ENCODE data around the gene RLIM.
A peak's percentile ranks its signal among the peaks of the same experiment; 100 is the strongest.

RLIM gene

GRCh38 chrX:74546984-74547383 lies 67.4 kb downstream of the RLIM start:
- no CpG with 5 or more reads among the region's 1 CpG for WGBS (ENCODE audit: extremely low coverage, insufficient coverage, insufficient read length)
- Histone ChIP-seq H4K8ac (ENCODE audit: low read depth, low read length) (no peak overlapping the region), H3K9ac (ENCODE audit: low read length) (no peak overlapping the region)

GRCh38 chrX:74545880-74546523 lies 68.4 kb downstream of the RLIM start:
- Histone ChIP-seq H3K14ac (ENCODE audit: low read length) (no peak overlapping the region), H3K4ac (ENCODE audit: low read depth, low read length) (no peak overlapping the region), H3K4me3 (ENCODE audit: low read depth, low read length) (no peak overlapping the region), H3K36me3 (ENCODE audit: control insufficient read depth in 1 of 2, insufficient read depth in 2 of 2, low read length in 2 of 2) (no peaks in the 10 kb centered on the region), H4K91ac (ENCODE audit: low read depth, low read length) (no peak overlapping the region), H2AFZ (ENCODE audit: insufficient read depth, low read length, poor library complexity) (no peak overlapping the region), H4K8ac (ENCODE audit: low read depth, low read length) (no peak overlapping the region), H2BK12ac (ENCODE audit: low read length) (no peak overlapping the region), H3K79me2 (ENCODE audit: control insufficient read depth, insufficient read depth, low read length, poor library complexity) (no peaks in the 10 kb centered on the region), H2AK5ac (ENCODE audit: low read length) (no peak overlapping the region), H3K79me1 (ENCODE audit: low read length) (no peaks in the 10 kb centered on the region), H3K4me2 (ENCODE audit: low read length) (no peak overlapping the region), H4K12ac (ENCODE audit: low read depth, low read length) (no peak overlapping the region), H3K4me1 (ENCODE audit: control insufficient read depth in 1 of 2, insufficient read depth in 2 of 2, low read length in 2 of 2) (no peaks in the 10 kb centered on the region), H3K18ac (ENCODE audit: low read length) (no peak overlapping the region), H3K27me3 (ENCODE audit: insufficient read depth, low read length) (no peaks in the 10 kb centered on the region), H3K9me3 (ENCODE audit: insufficient read depth, low read depth, low read length) (no peaks in the 10 kb centered on the region), H2BK120ac (ENCODE audit: insufficient read depth, low read length, poor library complexity) (no peak overlapping the region), H3K27ac (ENCODE audit: low read depth, low read length) (no peak overlapping the region), H3K23ac (ENCODE audit: low read length) (no peak overlapping the region), H2BK5ac (ENCODE audit: low read depth, low read length, poor library complexity) (no peak overlapping the region), H3K9ac (ENCODE audit: low read length) (no peak overlapping the region)
- no CpG with 5 or more reads among the region's 1 CpG for WGBS (ENCODE audit: extremely low coverage, insufficient coverage, insufficient read length)
- no peak for DNase-seq

More at GRCh38 chrX:74546984-74547383, 67.4 kb downstream of the RLIM start:
- Histone ChIP-seq H3K4ac (ENCODE audit: low read depth, low read length) (no peak overlapping the region), H3K79me1 (ENCODE audit: low read length) (no peaks in the 10 kb centered on the region), H3K27me3 (ENCODE audit: insufficient read depth, low read length) (no peaks in the 10 kb centered on the region), H2AK5ac (ENCODE audit: low read length) (no peak overlapping the region), H3K27ac (ENCODE audit: low read depth, low read length) (no peak overlapping the region), H3K4me2 (ENCODE audit: low read length) (no peak overlapping the region), H3K23ac (ENCODE audit: low read length) (no peak overlapping the region), H3K9me3 (ENCODE audit: insufficient read depth, low read depth, low read length) (no peaks in the 10 kb centered on the region), H3K36me3 (ENCODE audit: control insufficient read depth in 1 of 2, insufficient read depth in 2 of 2, low read length in 2 of 2) (no peaks in the 10 kb centered on the region), H2BK5ac (ENCODE audit: low read depth, low read length, poor library complexity) (no peak overlapping the region), H3K79me2 (ENCODE audit: control insufficient read depth, insufficient read depth, low read length, poor library complexity) (no peaks in the 10 kb centered on the region), H4K91ac (ENCODE audit: low read depth, low read length) (no peak overlapping the region), H3K4me1 (ENCODE audit: control insufficient read depth in 1 of 2, insufficient read depth in 2 of 2, low read length in 2 of 2) (no peaks in the 10 kb centered on the region), H2BK120ac (ENCODE audit: insufficient read depth, low read length, poor library complexity) (no peak overlapping the region), H4K12ac (ENCODE audit: low read depth, low read length) (no peak overlapping the region), H3K14ac (ENCODE audit: low read length) (no peak overlapping the region), H3K18ac (ENCODE audit: low read length) (no peak overlapping the region), H3K4me3 (ENCODE audit: low read depth, low read length) (no peak overlapping the region), H2AFZ (ENCODE audit: insufficient read depth, low read length, poor library complexity) (no peak overlapping the region), H2BK12ac (ENCODE audit: low read length) (no peak overlapping the region)
- DNase-seq: no peak

GRCh38 chrX:74540635-74541249 lies 73.7 kb downstream of the RLIM start:
- Histone ChIP-seq H3K18ac (ENCODE audit: low read length) (no peak overlapping the region), H4K91ac (ENCODE audit: low read depth, low read length) (no peak overlapping the region), H3K4me3 (ENCODE audit: low read depth, low read length) (no peak overlapping the region), H4K12ac (ENCODE audit: low read depth, low read length) (no peak overlapping the region), H2AFZ (ENCODE audit: insufficient read depth, low read length, poor library complexity) (no peak overlapping the region), H2BK12ac (ENCODE audit: low read length) (no peak overlapping the region), H3K9ac (ENCODE audit: low read length) (no peak overlapping the region), H3K79me1 (ENCODE audit: low read length) (no peaks in the 10 kb centered on the region), H2BK5ac (ENCODE audit: low read depth, low read length, poor library complexity) (no peak overlapping the region), H3K9me3 (ENCODE audit: insufficient read depth, low read depth, low read length) (no peaks in the 10 kb centered on the region), H3K79me2 (ENCODE audit: control insufficient read depth, insufficient read depth, low read length, poor library complexity) (no peaks in the 10 kb centered on the region), H3K23ac (ENCODE audit: low read length) (no peak overlapping the region), H4K8ac (ENCODE audit: low read depth, low read length) (no peak overlapping the region), H2AK5ac (ENCODE audit: low read length) (no peak overlapping the region), H3K4me1 (ENCODE audit: control insufficient read depth in 1 of 2, insufficient read depth in 2 of 2, low read length in 2 of 2) (peaks cover 4 to 5% of the 10 kb centered on the region in 2 experiments), H3K4ac (ENCODE audit: low read depth, low read length) (no peak overlapping the region), H3K27me3 (ENCODE audit: insufficient read depth, low read length) (no peaks in the 10 kb centered on the region), H3K36me3 (ENCODE audit: control insufficient read depth in 1 of 2, insufficient read depth in 2 of 2, low read length in 2 of 2) (no peaks in the 10 kb centered on the region), H3K27ac (ENCODE audit: low read depth, low read length) (no peak overlapping the region), H2BK120ac (ENCODE audit: insufficient read depth, low read length, poor library complexity) (no peak overlapping the region), H3K14ac (ENCODE audit: low read length) (no peak overlapping the region), H3K4me2 (ENCODE audit: low read length) (no peak overlapping the region)
- no peak for DNase-seq
- WGBS (ENCODE audit: extremely low coverage, insufficient coverage, insufficient read length): no CpG with 5 or more reads among the region's 2 CpGs

- peak overlapping the region; percentile 65 for H3K4me3 ChIP-seq (ENCODE audit: low read depth, low read length)
- peak overlapping the region; percentile 70 for H4K12ac ChIP-seq (ENCODE audit: low read depth, low read length)
- H3K4ac ChIP-seq (ENCODE audit: low read depth, low read length): peak overlapping the region; percentile 62
- H4K91ac ChIP-seq (ENCODE audit: low read depth, low read length): peak overlapping the region; percentile 37
- no peak overlapping the region for H3K18ac ChIP-seq (ENCODE audit: low read length)
- no peak overlapping the region for H2BK5ac ChIP-seq (ENCODE audit: low read depth, low read length, poor library complexity)
- H3K4me1 ChIP-seq (ENCODE audit: control insufficient read depth in 1 of 2, insufficient read depth in 2 of 2, low read length in 2 of 2): peaks cover 4 to 5% of the 10 kb centered on the region in 2 experiments
- no peak overlapping the region for H3K23ac ChIP-seq (ENCODE audit: low read length)
- H4K8ac ChIP-seq (ENCODE audit: low read depth, low read length): peak overlapping the region; percentile 47
- DNase-seq: no peak
- H3K79me1 ChIP-seq (ENCODE audit: low read length): no peaks in the 10 kb centered on the region
- no peak overlapping the region for H2BK12ac ChIP-seq (ENCODE audit: low read length)
- peak overlapping the region; percentile 54 for H3K27ac ChIP-seq (ENCODE audit: low read depth, low read length)
- peak overlapping the region; percentile 58 for H3K9ac ChIP-seq (ENCODE audit: low read length)
- no peaks in the 10 kb centered on the region for H3K79me2 ChIP-seq (ENCODE audit: control insufficient read depth, insufficient read depth, low read length, poor library complexity)
- H2BK120ac ChIP-seq (ENCODE audit: insufficient read depth, low read length, poor library complexity): peak overlapping the region; percentile 51
- H2AK5ac ChIP-seq (ENCODE audit: low read length): no peak overlapping the region
- no CpG with 5 or more reads among the region's 26 CpGs for WGBS (ENCODE audit: extremely low coverage, insufficient coverage, insufficient read length)
- peak overlapping the region; percentile 10 for H3K14ac ChIP-seq (ENCODE audit: low read length)
- H3K36me3 ChIP-seq (ENCODE audit: control insufficient read depth in 1 of 2, insufficient read depth in 2 of 2, low read length in 2 of 2): no peaks in the 10 kb centered on the region
- peak overlapping the region; percentile 93 for H3K4me2 ChIP-seq (ENCODE audit: low read length)
- no peaks in the 10 kb centered on the region for H3K27me3 ChIP-seq (ENCODE audit: insufficient read depth, low read length)
- peak overlapping the region; percentile 75 for H2AFZ ChIP-seq (ENCODE audit: insufficient read depth, low read length, poor library complexity)
- H3K9me3 ChIP-seq (ENCODE audit: insufficient read depth, low read depth, low read length): no peaks in the 10 kb centered on the region
Observed at GRCh38 chrX:74536832-74537371, 77.5 kb downstream of the RLIM start.

Data from trophoblast cell (in vitro differentiated cells and primary cell).